Neural cell (in vitro differentiated cells): ENCODE data around the gene MAP2K6. TPM values are rescaled to one million over a fixed set of nuclear protein-coding genes. Genes with fewer than 3 reads are reported as not detected.

Experiments
- H2AFZ ChIP-seq: fragments of 200-600, 300-800 bp; sonication (generic), shearing (Covaris generic); 2 replicates; pipeline ENCODE4 v1.6.0; 2014; ENCODE audit warnings: low read depth, mild to moderate bottlenecking, antibody characterized with exemption, low read length, moderate library complexity
- H3F3A ChIP-seq: fragments of 200-600 bp; shearing (Covaris generic); 2 replicates; pipeline ENCODE4 v1.6.1; 2016; ENCODE audit warnings: mild to moderate bottlenecking, moderate library complexity, mixed read lengths, antibody characterized with exemption, low read length; ENCODE audit not compliant: insufficient read depth, poor library complexity, severe bottlenecking
- H3K27ac ChIP-seq: fragments of 200-600, 300-800 bp; sonication (generic), shearing (Covaris generic); 2 replicates; pipeline ENCODE4 v1.5.1; 2014; ENCODE audit warnings: mild to moderate bottlenecking, low read length, moderate library complexity
- H3K27me3 ChIP-seq: fragments of 300-800, 200-600 bp; sonication (generic), shearing (Covaris generic); 2 replicates; pipeline ENCODE4 v1.6.0; 2014; ENCODE audit warnings: mild to moderate bottlenecking, low read depth, low read length, moderate library complexity; ENCODE audit not compliant: insufficient read depth
- H3K36me3 ChIP-seq: fragments of 300-800, 200-600 bp; sonication (generic), shearing (Covaris generic); 2 replicates; pipeline ENCODE4 v1.5.1; 2014; ENCODE audit warnings: mild to moderate bottlenecking, antibody characterized with exemption, low read length, moderate library complexity; ENCODE audit not compliant: insufficient read depth
- H3K4me2 ChIP-seq: fragments of 300-800, 200-600 bp; sonication (generic), shearing (Covaris generic); 2 replicates; pipeline ENCODE4 v1.6.0; 2014; ENCODE audit warnings: mild to moderate bottlenecking, low read length
- H3K4me3 ChIP-seq: fragments of 300-800, 200-600 bp; sonication (generic), shearing (Covaris generic); 2 replicates; pipeline ENCODE4 v1.5.1; 2014; ENCODE audit warnings: mild to moderate bottlenecking, low read length, moderate library complexity
- H3K79me2 ChIP-seq: fragments of 200-600 bp; shearing (Covaris generic); replicated peaks from 2 replicates; pipeline ENCODE4 v1.6.0; 2014; ENCODE audit warnings: mild to moderate bottlenecking, low read length, moderate library complexity; ENCODE audit not compliant: insufficient read depth
- H3K9ac ChIP-seq: fragments of 300-800, 200-600 bp; sonication (generic), shearing (Covaris generic); 2 replicates; pipeline ENCODE4 v1.6.1; 2016; ENCODE audit warnings: mild to moderate bottlenecking, low read length, mixed read lengths
- H3K9me2 ChIP-seq: fragments of 200-600 bp; shearing (Covaris generic); 2 replicates; pipeline ENCODE4 v1.6.1; 2016; ENCODE audit warnings: mild to moderate bottlenecking, low read length, mixed read lengths; ENCODE audit not compliant: insufficient read depth
- H3K9me3 ChIP-seq: fragments of 200-600, 300-800 bp; sonication (generic), shearing (Covaris generic); 2 replicates; pipeline ENCODE4 v1.6.1; 2016; ENCODE audit warnings: mild to moderate bottlenecking, mixed run types, low read length, moderate library complexity, mixed read lengths
- H4K20me1 ChIP-seq: fragments of 200-600 bp; shearing (Covaris generic); 2 replicates; pipeline ENCODE4 v1.6.1; 2016; ENCODE audit warnings: mild to moderate bottlenecking, mixed run types; ENCODE audit not compliant: insufficient read depth
- EP300 ChIP-seq: fragments of 450-650 bp; conservative IDR thresholded peaks from 2 replicates; pipeline ENCODE4 v1.6.1; 2014; ENCODE audit warnings: antibody characterized with exemption, mild to moderate bottlenecking, moderate library complexity; ENCODE audit not compliant: poor library complexity, severe bottlenecking
- EZH2 ChIP-seq: fragments of 200-600, 300-800 bp; shearing (Covaris generic), sonication (generic); IDR thresholded peaks from 2 replicates; pipeline ENCODE4 v1.6.1; 2014; ENCODE audit warnings: antibody characterized with exemption, low read length, borderline replicate concordance, mild to moderate bottlenecking; ENCODE audit not compliant: insufficient read depth, poor library complexity, severe bottlenecking
- MXI1 ChIP-seq: fragments of 450-650 bp; conservative IDR thresholded peaks from 2 replicates; pipeline ENCODE4 v1.6.1; 2014; ENCODE audit warnings: antibody characterized with exemption, mild to moderate bottlenecking; ENCODE audit not compliant: poor library complexity, severe bottlenecking
- POLR2AphosphoS5 ChIP-seq: IDR thresholded peaks from 2 replicates; pipeline ENCODE4 v1.6.1; 2012
- RAD21 ChIP-seq: fragments of 450-650 bp; conservative IDR thresholded peaks from 2 replicates; pipeline ENCODE4 v1.6.1; 2014; ENCODE audit warnings: antibody characterized with exemption, mild to moderate bottlenecking, moderate library complexity
- SMC3 ChIP-seq: fragments of 450-650 bp; conservative IDR thresholded peaks from 2 replicates; pipeline ENCODE4 v1.6.1; 2014; ENCODE audit warnings: antibody characterized with exemption, mild to moderate bottlenecking, moderate library complexity; ENCODE audit not compliant: poor library complexity
- TAF1 ChIP-seq: IDR thresholded peaks from 2 replicates; pipeline ENCODE4 v1.6.1; 2012; ENCODE audit warnings: low read depth
- polyA plus RNA-seq: library from polyadenylated mRNA; depleted of rRNA; stranded (reverse); fragments of >200 nt; gene quantifications from 2 replicates; pipeline ENCODE4 v1.2.3, GENCODE V29; 2014
- TF ChIP-seq, protein P1 (sequence below): fragments of 450-650 bp; IDR thresholded peaks from 2 replicates; pipeline ENCODE4 v1.5.1; 2014; ENCODE audit warnings: antibody characterized with exemption, mild to moderate bottlenecking, moderate library complexity; ENCODE audit not compliant: poor library complexity, severe bottlenecking
- TF ChIP-seq, protein P2 (sequence below): IDR thresholded peaks from 2 replicates; pipeline ENCODE4 v1.6.1; 2012; ENCODE audit warnings: borderline replicate concordance

Gene MAP2K6
- polyA plus RNA-seq, 1 donor from 2014 or later = 10.5 TPM

DNA sequence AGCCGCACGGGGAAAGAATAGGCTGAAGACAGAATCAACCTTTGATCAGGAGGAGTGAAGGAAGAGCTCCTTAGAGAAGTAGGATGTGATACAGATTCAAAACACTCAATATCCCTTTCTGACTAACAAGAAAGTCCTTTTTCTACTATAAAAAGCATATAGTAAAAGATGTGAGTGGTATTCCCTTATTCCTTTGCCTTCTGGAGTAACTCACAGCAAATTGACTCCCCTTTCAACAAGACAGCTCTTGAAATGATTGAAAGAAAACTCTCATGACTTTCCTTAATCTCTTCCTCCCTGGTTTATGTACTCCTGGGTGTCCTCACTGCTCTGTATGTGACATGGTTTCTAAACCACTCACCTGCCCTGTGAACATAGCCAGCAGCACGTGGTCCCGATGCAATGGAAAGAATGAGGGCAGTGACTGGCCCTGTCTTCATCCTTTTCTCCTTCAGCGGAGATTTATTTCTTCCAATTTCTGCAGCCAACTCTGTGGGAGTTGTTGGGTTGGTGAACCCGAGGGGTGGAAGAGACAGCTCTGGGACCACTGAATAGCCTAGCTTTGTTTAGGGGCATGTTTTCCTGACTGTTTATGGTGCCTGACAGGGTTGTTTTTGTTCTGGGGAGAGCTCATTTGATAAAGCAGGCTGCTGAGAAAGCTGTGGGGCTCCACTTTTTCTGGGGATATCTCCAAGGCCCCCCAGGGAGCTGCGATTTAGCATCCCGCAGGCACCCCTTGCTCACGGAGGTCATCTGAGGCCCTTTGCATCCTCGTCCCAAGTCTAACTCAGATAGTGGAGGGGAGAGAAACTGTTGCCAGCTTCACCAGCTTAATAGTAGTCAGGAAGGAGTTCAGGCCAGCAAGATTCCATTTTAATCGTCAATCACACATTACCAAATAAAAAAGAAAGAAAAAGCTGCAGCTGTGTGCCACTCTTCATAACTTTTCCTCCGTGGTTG is 46.7 kb downstream of the MAP2K6 start:
- Histone ChIP-seq H3K9ac (no peak overlapping the region), H3K4me2 (no peak overlapping the region), H3K27me3 (no peaks in the 10 kb centered on the region), H3K9me2 (no peaks in the 10 kb centered on the region), H4K20me1 (no peaks in the 10 kb centered on the region), H3K9me3 (no peaks in the 10 kb centered on the region), H3K79me2 (no peaks in the 10 kb centered on the region), H3K4me3 (no peak overlapping the region), H3F3A (no peaks in the 10 kb centered on the region), H3K27ac (no peak overlapping the region), H3K36me3 (no peaks in the 10 kb centered on the region), H2AFZ (no peak overlapping the region)
- TF ChIP-seq MXI1 = no peak
- no peak for TF ChIP-seq EP300
- TF ChIP-seq SMC3 = no peak
- TF ChIP-seq, protein P1, sequence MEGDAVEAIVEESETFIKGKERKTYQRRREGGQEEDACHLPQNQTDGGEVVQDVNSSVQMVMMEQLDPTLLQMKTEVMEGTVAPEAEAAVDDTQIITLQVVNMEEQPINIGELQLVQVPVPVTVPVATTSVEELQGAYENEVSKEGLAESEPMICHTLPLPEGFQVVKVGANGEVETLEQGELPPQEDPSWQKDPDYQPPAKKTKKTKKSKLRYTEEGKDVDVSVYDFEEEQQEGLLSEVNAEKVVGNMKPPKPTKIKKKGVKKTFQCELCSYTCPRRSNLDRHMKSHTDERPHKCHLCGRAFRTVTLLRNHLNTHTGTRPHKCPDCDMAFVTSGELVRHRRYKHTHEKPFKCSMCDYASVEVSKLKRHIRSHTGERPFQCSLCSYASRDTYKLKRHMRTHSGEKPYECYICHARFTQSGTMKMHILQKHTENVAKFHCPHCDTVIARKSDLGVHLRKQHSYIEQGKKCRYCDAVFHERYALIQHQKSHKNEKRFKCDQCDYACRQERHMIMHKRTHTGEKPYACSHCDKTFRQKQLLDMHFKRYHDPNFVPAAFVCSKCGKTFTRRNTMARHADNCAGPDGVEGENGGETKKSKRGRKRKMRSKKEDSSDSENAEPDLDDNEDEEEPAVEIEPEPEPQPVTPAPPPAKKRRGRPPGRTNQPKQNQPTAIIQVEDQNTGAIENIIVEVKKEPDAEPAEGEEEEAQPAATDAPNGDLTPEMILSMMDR = no peak
- TF ChIP-seq POLR2AphosphoS5 = no peak
- TF ChIP-seq TAF1 = no peak
- no peak for TF ChIP-seq EZH2
- TF ChIP-seq RAD21 = no peak
- TF ChIP-seq, protein P2, sequence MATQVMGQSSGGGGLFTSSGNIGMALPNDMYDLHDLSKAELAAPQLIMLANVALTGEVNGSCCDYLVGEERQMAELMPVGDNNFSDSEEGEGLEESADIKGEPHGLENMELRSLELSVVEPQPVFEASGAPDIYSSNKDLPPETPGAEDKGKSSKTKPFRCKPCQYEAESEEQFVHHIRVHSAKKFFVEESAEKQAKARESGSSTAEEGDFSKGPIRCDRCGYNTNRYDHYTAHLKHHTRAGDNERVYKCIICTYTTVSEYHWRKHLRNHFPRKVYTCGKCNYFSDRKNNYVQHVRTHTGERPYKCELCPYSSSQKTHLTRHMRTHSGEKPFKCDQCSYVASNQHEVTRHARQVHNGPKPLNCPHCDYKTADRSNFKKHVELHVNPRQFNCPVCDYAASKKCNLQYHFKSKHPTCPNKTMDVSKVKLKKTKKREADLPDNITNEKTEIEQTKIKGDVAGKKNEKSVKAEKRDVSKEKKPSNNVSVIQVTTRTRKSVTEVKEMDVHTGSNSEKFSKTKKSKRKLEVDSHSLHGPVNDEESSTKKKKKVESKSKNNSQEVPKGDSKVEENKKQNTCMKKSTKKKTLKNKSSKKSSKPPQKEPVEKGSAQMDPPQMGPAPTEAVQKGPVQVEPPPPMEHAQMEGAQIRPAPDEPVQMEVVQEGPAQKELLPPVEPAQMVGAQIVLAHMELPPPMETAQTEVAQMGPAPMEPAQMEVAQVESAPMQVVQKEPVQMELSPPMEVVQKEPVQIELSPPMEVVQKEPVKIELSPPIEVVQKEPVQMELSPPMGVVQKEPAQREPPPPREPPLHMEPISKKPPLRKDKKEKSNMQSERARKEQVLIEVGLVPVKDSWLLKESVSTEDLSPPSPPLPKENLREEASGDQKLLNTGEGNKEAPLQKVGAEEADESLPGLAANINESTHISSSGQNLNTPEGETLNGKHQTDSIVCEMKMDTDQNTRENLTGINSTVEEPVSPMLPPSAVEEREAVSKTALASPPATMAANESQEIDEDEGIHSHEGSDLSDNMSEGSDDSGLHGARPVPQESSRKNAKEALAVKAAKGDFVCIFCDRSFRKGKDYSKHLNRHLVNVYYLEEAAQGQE = no peak

DNA sequence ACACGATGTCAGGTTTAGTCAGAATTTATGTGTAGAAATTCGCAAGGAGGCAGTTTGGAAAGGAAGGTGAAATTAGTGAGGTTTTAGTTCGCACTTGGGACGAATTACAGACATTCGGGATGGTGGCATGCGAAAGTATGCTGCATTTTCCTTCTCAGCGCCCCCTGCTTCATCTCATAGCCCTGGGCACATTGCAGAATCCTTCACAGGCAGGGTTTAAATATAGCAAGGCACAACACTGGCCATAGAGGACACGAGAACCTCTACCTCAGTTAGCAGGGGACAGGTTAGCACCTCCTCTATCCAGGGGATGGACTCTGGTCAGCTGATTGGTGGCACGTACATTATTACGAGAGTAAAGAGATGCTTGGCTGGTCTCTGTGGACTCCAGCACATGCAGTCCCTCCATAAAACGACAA is 47.5 kb downstream of the MAP2K6 start:
- Histone ChIP-seq H2AFZ (no peak overlapping the region), H3K4me2 (no peak overlapping the region), H3K27ac (no peak overlapping the region), H3F3A (no peaks in the 10 kb centered on the region), H3K27me3 (no peaks in the 10 kb centered on the region), H3K4me3 (no peak overlapping the region), H3K9me2 (no peaks in the 10 kb centered on the region), H4K20me1 (no peaks in the 10 kb centered on the region), H3K9ac (no peak overlapping the region), H3K79me2 (no peaks in the 10 kb centered on the region), H3K9me3 (no peaks in the 10 kb centered on the region), H3K36me3 (no peaks in the 10 kb centered on the region)
- TF ChIP-seq POLR2AphosphoS5 (no peak), EZH2 (no peak), RAD21 (no peak), MXI1 (no peak), SMC3 (no peak), EP300 (no peak), TAF1 (no peak)
- TF ChIP-seq, protein P1 = no peak
- TF ChIP-seq, protein P2 = no peak
